ENCODE results near the gene TMEM167A. TPM values are rescaled to one million over a fixed set of nuclear protein-coding genes. Genes with fewer than 3 reads are reported as not detected.

Gene TMEM167A
- total RNA-seq, 1 experiment from 2014 or later = 108 TPM

- TF ChIP-seq POLR2A (IDR thresholded peaks at IDR 0.05; ENCODE audit: borderline replicate concordance, extremely low read depth, insufficient read depth, insufficient read length) = no peak
- TF ChIP-seq CEBPB (IDR thresholded peaks at IDR 0.05; ENCODE audit: low read depth) = no peak
- no peak for TF ChIP-seq RAD21 (IDR thresholded peaks at IDR 0.05; ENCODE audit: low read depth)
- TF ChIP-seq EZH2 (IDR thresholded peaks at IDR 0.05) = no peak
- no peak for TF ChIP-seq CTCF (IDR thresholded peaks at IDR 0.05 in 2 of 3, conservative IDR thresholded peaks at IDR 0.05 in 1 of 3; ENCODE audit: borderline replicate concordance in 1 of 3, insufficient read depth in 1 of 3, low read depth in 2 of 3, low read length in 2 of 3)
- TF ChIP-seq POLR2AphosphoS5 (IDR thresholded peaks at IDR 0.05; ENCODE audit: low read depth, low read length) = no peak
- TF ChIP-seq REST (IDR thresholded peaks at IDR 0.05; ENCODE audit: low read depth) = no peak
- TF ChIP-seq EGR1 (IDR thresholded peaks at IDR 0.05; ENCODE audit: low read depth) = no peak
- no peak for TF ChIP-seq ZNF274 (IDR thresholded peaks at IDR 0.05; ENCODE audit: low read depth, low read length)
- TF ChIP-seq EZH2phosphoT487 (IDR thresholded peaks at IDR 0.05; ENCODE audit: borderline replicate concordance) = no peak
- TF ChIP-seq ATF3 (IDR thresholded peaks at IDR 0.05) = no peak
- TF ChIP-seq ZFX (IDR thresholded peaks at IDR 0.05) = no peak
- no peak for TF ChIP-seq SP1 (IDR thresholded peaks at IDR 0.05; ENCODE audit: low read depth)
- no peak for TF ChIP-seq CBX3 (IDR thresholded peaks at IDR 0.05; ENCODE audit: low read depth)
- TF ChIP-seq SRF (IDR thresholded peaks at IDR 0.05; ENCODE audit: low read depth) = no peak
- no peak for TF ChIP-seq ZBTB33 (IDR thresholded peaks at IDR 0.05; ENCODE audit: extremely low read depth, insufficient replicate concordance, low read length)
- TF ChIP-seq TCF7L2 (IDR thresholded peaks at IDR 0.05; ENCODE audit: borderline replicate concordance, extremely low read depth, insufficient read depth, insufficient read length) = no peak
- no peak for TF ChIP-seq JUND (IDR thresholded peaks at IDR 0.05)
- no peak for TF ChIP-seq YY1 (IDR thresholded peaks at IDR 0.05; ENCODE audit: extremely low read depth, insufficient replicate concordance, low read depth, low read length)
Measured at GRCh38 chr5:83006683-83007283, 70.4 kb downstream of the TMEM167A start.

More at GRCh38 chr5:83006683-83007283, 70.4 kb downstream of the TMEM167A start:
- ChIA-PET POLR2A (no interaction called here), CTCF (no interaction called here), RAD21 (ENCODE audit: low non-redundant PET in 1 of 2, low total read pairs in 2 of 2, uncharacterized antibody in 2 of 2, unreplicated experiment in 2 of 2) (no interaction called here)
- H3K9me2 ChIP-seq (ENCODE audit: insufficient read depth) = no peaks in the 10 kb centered on the region; the same call in 1 of the 2 replicates
- no peaks in the 10 kb centered on the region for H4K20me1 ChIP-seq (ENCODE audit: insufficient read depth)
- H3K27ac ChIP-seq (ENCODE audit: low read depth, low read length) = no peak overlapping the region
- H3K4me2 ChIP-seq (ENCODE audit: low read length) = no peak overlapping the region
- DNase-seq (ENCODE audit: low read depth, low spot score) (no peak), ATAC-seq (no peak)
- no peaks in the 10 kb centered on the region for H3K4me1 ChIP-seq (ENCODE audit: control insufficient read depth in 1 of 2, insufficient read depth in 2 of 2, low read length in 2 of 2)
- H2AFZ ChIP-seq (ENCODE audit: low read depth, low read length, poor library complexity, severe bottlenecking) = no peak overlapping the region
- no peaks in the 10 kb centered on the region for H3K36me3 ChIP-seq (ENCODE audit: control insufficient read depth in 1 of 2, insufficient read depth in 2 of 2, low read length in 2 of 2)
- no peak overlapping the region for H3K9ac ChIP-seq (ENCODE audit: low read length)
- intact Hi-C loops (cut with micrococcal nuclease) = no loop called here
- no peaks in the 10 kb centered on the region for H3K79me2 ChIP-seq (ENCODE audit: insufficient read depth, low read length)
- BruUV-seq (replicated peaks) = no TSS peak
- H3K9me3 ChIP-seq (ENCODE audit: control insufficient read depth in 1 of 2, insufficient read depth in 1 of 2, low read depth in 1 of 2, low read length in 2 of 2) = no peaks in the 10 kb centered on the region
- no peaks in the 10 kb centered on the region for H3K27me3 ChIP-seq (ENCODE audit: insufficient read depth, low read length)
- no peak overlapping the region for H3K4me3 ChIP-seq (replicated peaks in 1 of 2; ENCODE audit: low read depth in 1 of 2, low read length in 2 of 2)
